HepG2 (cell line): ENCODE results near the gene ALDH3A1. TPM values are rescaled to one million over a fixed set of nuclear protein-coding genes. Genes with fewer than 3 reads are reported as not detected.

Experiments used
- ATAD3A ChIP-seq: sonication (generic); formaldehyde crosslinking; IDR thresholded peaks from 2 replicates; pipeline ENCODE4 v1.4.0; 2020; ENCODE audit warnings: missing genetic modification reagents
- EHMT2 ChIP-seq: fragments of 200-600 bp; sonication (generic); IDR thresholded peaks from 2 replicates; pipeline ENCODE4 v1.7.0; 2017; ENCODE audit warnings: antibody characterized with exemption, low read depth, low read length, borderline replicate concordance
- FOXO4 ChIP-seq: sonication (generic); formaldehyde crosslinking; conservative IDR thresholded peaks from 2 replicates; pipeline ENCODE4 v1.8.1; 2023; ENCODE audit warnings: missing genetic modification reagents
- HDAC2 ChIP-seq: sonication (generic); formaldehyde crosslinking; IDR thresholded peaks from 2 replicates; pipeline ENCODE4 v1.4.0; 2020; ENCODE audit warnings: missing genetic modification reagents
- HNF4A ChIP-seq: sonication (generic); formaldehyde crosslinking; IDR thresholded peaks from 2 replicates; pipeline ENCODE4 v1.4.0; 2020; ENCODE audit warnings: missing genetic modification reagents
- MTA1 ChIP-seq: sonication (generic); formaldehyde crosslinking; IDR thresholded peaks from 2 replicates; pipeline ENCODE4 v1.4.0; 2020; ENCODE audit warnings: missing genetic modification reagents, mild to moderate bottlenecking, borderline replicate concordance
- NR2C2 ChIP-seq: sonication (generic); formaldehyde crosslinking; IDR thresholded peaks from 2 replicates; pipeline ENCODE4 v1.4.0; 2020; ENCODE audit warnings: missing genetic modification reagents, mild to moderate bottlenecking, moderate library complexity, borderline replicate concordance
- NR2F1 ChIP-seq, 2 experiments: fragments of 450-650 bp in 1 of 2; formaldehyde crosslinking in 1 of 2; IDR thresholded peaks; 2 replicates each; pipeline versions ENCODE4 v1.5.0 to v1.6.1; 2016 to 2020; ENCODE audit warnings: mild to moderate bottlenecking in 1 of 2, missing compliant biosample characterization in 1 of 2, missing genetic modification reagents in 1 of 2, moderate library complexity in 1 of 2
- PHF5A ChIP-seq: IDR thresholded peaks from one replicate; pipeline ENCODE4 v1.6.1; 2018; ENCODE audit warnings: low read depth, missing genetic modification reagents; ENCODE audit not compliant: unreplicated experiment
- SIN3B ChIP-seq: fragments of 150-350 bp; IDR thresholded peaks from 2 replicates; pipeline ENCODE4 v1.6.1; 2014; ENCODE audit warnings: low read length
- SYNCRIP ChIP-seq: fragments of 200-400 bp; formaldehyde crosslinking; IDR thresholded peaks from 2 replicates; pipeline ENCODE4 v1.6.1; 2018; ENCODE audit warnings: mild to moderate bottlenecking, low read depth, low read length; ENCODE audit not compliant: insufficient read depth
- XBP1 ChIP-seq: sonication (generic); formaldehyde crosslinking; IDR thresholded peaks from 2 replicates; pipeline ENCODE4 v1.5.0; 2020; ENCODE audit warnings: missing genetic modification reagents
- ZNF143 ChIP-seq: sonication (generic); formaldehyde crosslinking; IDR thresholded peaks from 2 replicates; pipeline ENCODE4 v1.4.0; 2020; ENCODE audit warnings: missing genetic modification reagents
- ZNF678 ChIP-seq: sonication (generic); formaldehyde crosslinking; IDR thresholded peaks from 2 replicates; pipeline ENCODE4 v1.4.0; 2020; ENCODE audit warnings: mild to moderate bottlenecking, missing genetic modification reagents
- ZNF788 ChIP-seq: sonication (generic); formaldehyde crosslinking; IDR thresholded peaks from 2 replicates; pipeline ENCODE4 v1.5.0; 2020; ENCODE audit warnings: mild to moderate bottlenecking, missing genetic modification reagents, borderline replicate concordance
- ZNF879 ChIP-seq: sonication (generic); formaldehyde crosslinking; IDR thresholded peaks from 2 replicates; pipeline ENCODE4 v1.8.1; 2023; ENCODE audit warnings: missing genetic modification reagents
- polyA plus RNA-seq, 8 experiments: library from polyadenylated mRNA; depleted of rRNA in 3 of 8; stranded (reverse) in 7 of 8; unstranded in 1 of 8; fragments of >200 nt; fragmentation: Illumina TruSeq in 4 of 8; extraction: Trizol in 4 of 8; gene quantifications; 2 replicates each; pipeline versions ENCODE4 v1.2.1 to v1.2.3, GENCODE V29; 2011 to 2016; ENCODE audit warnings: low read depth in 4 of 8, missing spikeins in 1 of 8, mixed read lengths in 1 of 8; ENCODE audit not compliant: insufficient read depth in 1 of 8
- total RNA-seq, 5 experiments: library from RNA; depleted of rRNA; stranded (reverse); fragments of >200 nt; fragmentation: Illumina TruSeq; extraction: Trizol; gene quantifications; 2 replicates each; pipeline ENCODE4 v1.2.3, GENCODE V29; 2016; ENCODE audit warnings: low read depth in 1 of 5
- TF ChIP-seq, protein P1 (sequence below): sonication (generic); formaldehyde crosslinking; IDR thresholded peaks from 2 replicates; pipeline ENCODE4 v1.5.0; 2020; ENCODE audit warnings: mild to moderate bottlenecking, missing genetic modification reagents
- TF ChIP-seq, protein P2 (sequence below): sonication (generic); formaldehyde crosslinking; IDR thresholded peaks from 2 replicates; pipeline ENCODE4 v1.9.0; 2022; ENCODE audit warnings: missing genetic modification reagents, mild to moderate bottlenecking, borderline replicate concordance

ALDH3A1 gene
- total and polyA plus RNA-seq, 2 of the 13 experiments (the other 11 are each of a cell fraction or from before 2014, with no cell fraction given) = 0.07 to 0.62 TPM

GRCh38 chr17:19718041-19718612 lies 30.0 kb downstream of the ALDH3A1 start (continued):
- TF ChIP-seq HDAC2 (CRISPR knock-in tag) (0 out of 2 replicates have a peak, but pooled peaks have one; percentile 22), SYNCRIP (no peak), ZNF678 (CRISPR knock-in tag) (no peak), PHF5A (CRISPR knock-in tag) (no peak), FOXO4 (0 out of 2 replicates have a peak, but pooled peaks have one; percentile 32), NR2C2 (CRISPR knock-in tag) (0 out of 2 replicates have a peak, but pooled peaks have one; percentile 39), EHMT2 (no peak), MTA1 (CRISPR knock-in tag) (0 out of 2 replicates have a peak, but pooled peaks have one; percentile 32), ATAD3A (no peak), XBP1 (CRISPR knock-in tag) (no peak), ZNF788 (CRISPR knock-in tag) (peak; percentile 17; the same call in 1 of the 2 replicates), NR2F1 (CRISPR knock-in tag; IDR thresholded peaks at IDR 0.05) (0 out of 4 replicates have a peak, but pooled peaks of 1 of the 2 experiments have one; percentile 32), ZNF879 (CRISPR knock-in tag) (no peak), ZNF143 (CRISPR knock-in tag) (no peak), SIN3B (no peak), HNF4A (CRISPR knock-in tag) (peak; percentile 62)
- TF ChIP-seq, protein P1, sequence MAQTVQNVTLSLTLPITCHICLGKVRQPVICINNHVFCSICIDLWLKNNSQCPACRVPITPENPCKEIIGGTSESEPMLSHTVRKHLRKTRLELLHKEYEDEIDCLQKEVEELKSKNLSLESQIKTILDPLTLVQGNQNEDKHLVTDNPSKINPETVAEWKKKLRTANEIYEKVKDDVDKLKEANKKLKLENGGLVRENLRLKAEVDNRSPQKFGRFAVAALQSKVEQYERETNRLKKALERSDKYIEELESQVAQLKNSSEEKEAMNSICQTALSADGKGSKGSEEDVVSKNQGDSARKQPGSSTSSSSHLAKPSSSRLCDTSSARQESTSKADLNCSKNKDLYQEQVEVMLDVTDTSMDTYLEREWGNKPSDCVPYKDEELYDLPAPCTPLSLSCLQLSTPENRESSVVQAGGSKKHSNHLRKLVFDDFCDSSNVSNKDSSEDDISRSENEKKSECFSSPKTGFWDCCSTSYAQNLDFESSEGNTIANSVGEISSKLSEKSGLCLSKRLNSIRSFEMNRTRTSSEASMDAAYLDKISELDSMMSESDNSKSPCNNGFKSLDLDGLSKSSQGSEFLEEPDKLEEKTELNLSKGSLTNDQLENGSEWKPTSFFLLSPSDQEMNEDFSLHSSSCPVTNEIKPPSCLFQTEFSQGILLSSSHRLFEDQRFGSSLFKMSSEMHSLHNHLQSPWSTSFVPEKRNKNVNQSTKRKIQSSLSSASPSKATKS (CRISPR knock-in tag) = no peak
- TF ChIP-seq, protein P2, sequence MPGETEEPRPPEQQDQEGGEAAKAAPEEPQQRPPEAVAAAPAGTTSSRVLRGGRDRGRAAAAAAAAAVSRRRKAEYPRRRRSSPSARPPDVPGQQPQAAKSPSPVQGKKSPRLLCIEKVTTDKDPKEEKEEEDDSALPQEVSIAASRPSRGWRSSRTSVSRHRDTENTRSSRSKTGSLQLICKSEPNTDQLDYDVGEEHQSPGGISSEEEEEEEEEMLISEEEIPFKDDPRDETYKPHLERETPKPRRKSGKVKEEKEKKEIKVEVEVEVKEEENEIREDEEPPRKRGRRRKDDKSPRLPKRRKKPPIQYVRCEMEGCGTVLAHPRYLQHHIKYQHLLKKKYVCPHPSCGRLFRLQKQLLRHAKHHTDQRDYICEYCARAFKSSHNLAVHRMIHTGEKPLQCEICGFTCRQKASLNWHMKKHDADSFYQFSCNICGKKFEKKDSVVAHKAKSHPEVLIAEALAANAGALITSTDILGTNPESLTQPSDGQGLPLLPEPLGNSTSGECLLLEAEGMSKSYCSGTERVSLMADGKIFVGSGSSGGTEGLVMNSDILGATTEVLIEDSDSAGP (CRISPR knock-in tag) = 0 out of 2 replicates have a peak, but pooled peaks have one; percentile 22
